Panc1 (cell line): Measurements from ENCODE around the gene MAP1B. TPM values are rescaled to one million over a fixed set of nuclear protein-coding genes. Genes with fewer than 3 reads are reported as not detected.

Experiments
- ATAC-seq: fragments of 200-7000 bp; cut with Tn5 transposase; 2 replicates; pipeline ENCODE4 v1.9.1; 2020; ENCODE audit warnings: mild to moderate bottlenecking, moderate library complexity
- BruUV-seq: library from RNA; stranded (reverse); fragments of 400-500 nt; replicated peaks from 2 replicates; lab custom pipeline; 2021; lab: Mats Ljungman, UMichigan
- CTCF ChIA-PET: fragments of 300-600 bp; sonication (Branson Sonifier 250); formaldehyde crosslinking; loops from one replicate; lab custom pipeline; 2022; ENCODE audit warnings: antibody characterized with exemption; lab: Charles Lee
- POLR2A ChIA-PET: fragments of 300-600 bp; sonication (Branson Sonifier 250); formaldehyde crosslinking; loops from one replicate; lab custom pipeline; 2022; ENCODE audit warnings: antibody characterized with exemption; lab: Charles Lee
- DNase-seq: peaks from one replicate; pipeline ENCODE4 v3.0.0-alpha.2; 2010; ENCODE audit warnings: low read depth, low spot score
- H3K27ac ChIP-seq: 2 replicates; pipeline ENCODE4 v1.5.1; 2011; ENCODE audit warnings: mild to moderate bottlenecking, low read length, inconsistent platforms
- H3K27me3 ChIP-seq: fragments of 200-500 bp; sonication (Bioruptor generic); 2 replicates; pipeline ENCODE4 v1.6.0; 2014; ENCODE audit warnings: low read length, inconsistent platforms; ENCODE audit not compliant: control insufficient read depth, insufficient read depth
- H3K36me3 ChIP-seq: fragments of 200-500 bp; sonication (Bioruptor generic); 2 replicates; pipeline ENCODE4 v1.5.1; 2014; ENCODE audit warnings: inconsistent platforms, mild to moderate bottlenecking, low read length, moderate library complexity; ENCODE audit not compliant: control insufficient read depth, insufficient read depth
- H3K4me1 ChIP-seq: 2 replicates; pipeline ENCODE4 v1.5.1; 2011; ENCODE audit warnings: inconsistent platforms, mild to moderate bottlenecking, low read length, moderate library complexity; ENCODE audit not compliant: control insufficient read depth, insufficient read depth
- H3K4me3 ChIP-seq, 2 experiments: 2 replicates each; pipeline ENCODE4 v1.5.1; 2011 to 2012; ENCODE audit warnings: low read depth in 2 of 2, low read length in 2 of 2, mild to moderate bottlenecking in 2 of 2, inconsistent platforms in 1 of 2, moderate library complexity in 1 of 2
- H3K9me3 ChIP-seq: fragments of 200-500 bp; sonication (Bioruptor generic); 2 replicates; pipeline ENCODE4 v1.5.1; 2014; ENCODE audit warnings: low read depth, mild to moderate bottlenecking, inconsistent platforms, low read length, moderate library complexity; ENCODE audit not compliant: control insufficient read depth, insufficient read depth
- POLR2AphosphoS5 ChIP-seq: IDR thresholded peaks from 2 replicates; pipeline ENCODE4 v1.6.1; 2012; ENCODE audit warnings: mild to moderate bottlenecking, low read depth, low read length, moderate library complexity
- REST ChIP-seq, 2 experiments: IDR thresholded peaks; 2 replicates each; pipeline ENCODE4 v1.6.1; 2011 to 2012; ENCODE audit warnings: low read depth in 2 of 2, control low read depth in 1 of 2, low read length in 1 of 2, mild to moderate bottlenecking in 1 of 2, moderate library complexity in 1 of 2; ENCODE audit not compliant: insufficient read depth in 1 of 2
- SIN3A ChIP-seq: IDR thresholded peaks from 2 replicates; pipeline ENCODE4 v1.6.1; 2012; ENCODE audit warnings: low read depth, mild to moderate bottlenecking, low read length, moderate library complexity, borderline replicate concordance; ENCODE audit not compliant: insufficient read depth
- TCF7L2 ChIP-seq: IDR thresholded peaks from 2 replicates; pipeline ENCODE4 v1.6.1; 2011; ENCODE audit warnings: mild to moderate bottlenecking, low read depth, low read length, inconsistent platforms
- in situ Hi-C: cut with HindIII; loops from 2 replicates; pipeline ENCODE4 v1.10.0; 2016; ENCODE audit warnings: low sequenced_read_pairs, low pct_unique_long_range_greater_than_20kb
- intact Hi-C: fragments of 100-400 bp; cut with micrococcal nuclease; formaldehyde crosslinking; loops from one replicate; pipeline ENCODE4 v1.10.0; 2022; ENCODE audit not compliant: unreplicated experiment
- total RNA-seq: library from RNA; stranded (reverse); gene quantifications from one replicate; pipeline ENCODE4 v1.2.1, GENCODE V29; 2021; ENCODE audit not compliant: unreplicated experiment
- TF ChIP-seq, protein P1 (sequence below): fragments of 450-650 bp; IDR thresholded peaks from 2 replicates; pipeline ENCODE4 v1.5.1; 2017; ENCODE audit warnings: mild to moderate bottlenecking

The MAP1B gene
- total RNA-seq, 1 experiment from 2014 or later, result 82.3 TPM

DNA sequence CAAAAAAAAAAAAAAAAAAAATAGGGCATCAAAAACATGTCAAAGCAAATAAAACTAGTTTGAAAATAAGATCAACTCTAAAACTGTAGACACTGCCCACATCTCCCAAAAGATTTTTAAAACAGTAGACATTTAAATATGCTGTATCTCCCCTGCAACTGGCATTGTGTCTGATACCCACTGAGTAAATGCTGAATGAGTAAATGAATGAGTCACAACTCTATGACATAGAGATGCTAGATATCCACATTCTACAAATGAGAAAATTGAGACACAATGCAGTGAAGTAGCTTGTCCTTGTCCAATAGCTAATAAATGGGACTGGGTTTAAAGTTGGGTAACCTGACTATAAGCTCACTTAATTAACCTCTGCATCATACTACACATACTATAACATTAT is 14.1 kb upstream of the MAP1B start:
- Histone ChIP-seq H3K27me3 (peaks cover 2% of the 10 kb centered on the region; the same call in 1 of the 2 replicates), H3K4me1 (no peaks in the 10 kb centered on the region), H3K27ac (no peak overlapping the region), H3K36me3 (no peaks in the 10 kb centered on the region), H3K4me3 (no peak overlapping the region), H3K9me3 (no peaks in the 10 kb centered on the region)
- no peak; the same call in 1 of the 2 replicates for ATAC-seq
- intact Hi-C loops (no loop called here), in situ Hi-C loops (no loop called here)
- no TSS peak for BruUV-seq
- POLR2A ChIA-PET, result interaction anchor here (0.5 kb wide), 1 partner anchor 415 kb away, joined by 4 read pairs; no protein-coding TSS in a partner anchor
- no peak for DNase-seq
- TF ChIP-seq TCF7L2, result no peak
- no peak for TF ChIP-seq REST (IDR thresholded peaks at IDR 0.05; ENCODE audit: insufficient read depth in 1 of 2, low read depth in 2 of 2, low read length in 1 of 2)
- TF ChIP-seq, protein P1, sequence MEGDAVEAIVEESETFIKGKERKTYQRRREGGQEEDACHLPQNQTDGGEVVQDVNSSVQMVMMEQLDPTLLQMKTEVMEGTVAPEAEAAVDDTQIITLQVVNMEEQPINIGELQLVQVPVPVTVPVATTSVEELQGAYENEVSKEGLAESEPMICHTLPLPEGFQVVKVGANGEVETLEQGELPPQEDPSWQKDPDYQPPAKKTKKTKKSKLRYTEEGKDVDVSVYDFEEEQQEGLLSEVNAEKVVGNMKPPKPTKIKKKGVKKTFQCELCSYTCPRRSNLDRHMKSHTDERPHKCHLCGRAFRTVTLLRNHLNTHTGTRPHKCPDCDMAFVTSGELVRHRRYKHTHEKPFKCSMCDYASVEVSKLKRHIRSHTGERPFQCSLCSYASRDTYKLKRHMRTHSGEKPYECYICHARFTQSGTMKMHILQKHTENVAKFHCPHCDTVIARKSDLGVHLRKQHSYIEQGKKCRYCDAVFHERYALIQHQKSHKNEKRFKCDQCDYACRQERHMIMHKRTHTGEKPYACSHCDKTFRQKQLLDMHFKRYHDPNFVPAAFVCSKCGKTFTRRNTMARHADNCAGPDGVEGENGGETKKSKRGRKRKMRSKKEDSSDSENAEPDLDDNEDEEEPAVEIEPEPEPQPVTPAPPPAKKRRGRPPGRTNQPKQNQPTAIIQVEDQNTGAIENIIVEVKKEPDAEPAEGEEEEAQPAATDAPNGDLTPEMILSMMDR, result no peak
- TF ChIP-seq POLR2AphosphoS5, result no peak
- no peak for TF ChIP-seq SIN3A
- CTCF ChIA-PET, result no interaction called here

DNA sequence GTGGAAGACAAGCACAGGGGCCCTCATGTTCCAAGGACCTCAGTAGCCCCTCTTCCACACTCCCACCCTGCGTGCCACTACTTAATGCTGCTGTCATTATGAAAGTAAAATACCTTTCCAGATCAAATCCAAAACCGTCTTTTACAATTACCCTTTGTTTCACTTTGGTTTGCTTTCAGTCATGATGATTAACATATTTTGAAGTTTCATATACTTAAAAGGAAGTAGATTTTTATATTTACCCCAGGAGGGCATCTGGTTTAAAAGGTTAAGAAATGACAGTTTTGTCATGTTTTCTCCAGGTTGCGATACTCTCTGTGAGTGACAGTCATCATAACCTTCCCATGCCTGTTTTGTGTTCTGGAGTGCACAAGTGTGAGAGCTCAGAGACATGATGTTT is 13.5 kb upstream of the MAP1B start:
- H3K4me1 ChIP-seq, result no peaks in the 10 kb centered on the region
- no peak for ATAC-seq
- no TSS peak for BruUV-seq
- POLR2A ChIA-PET, result no interaction called here
- no peaks in the 10 kb centered on the region for H3K36me3 ChIP-seq
- intact Hi-C loops, result no loop called here
- in situ Hi-C loops, result no loop called here
- DNase-seq, result no peak
- peaks cover 2% of the 10 kb centered on the region; the same call in 1 of the 2 replicates for H3K27me3 ChIP-seq
- CTCF ChIA-PET, result no interaction called here
- no peak overlapping the region for H3K4me3 ChIP-seq
- TF ChIP-seq REST (IDR thresholded peaks at IDR 0.05; ENCODE audit: insufficient read depth in 1 of 2, low read depth in 2 of 2, low read length in 1 of 2) (no peak), SIN3A (no peak), POLR2AphosphoS5 (no peak), TCF7L2 (no peak)
- TF ChIP-seq, protein P1, result no peak
- no peaks in the 10 kb centered on the region for H3K9me3 ChIP-seq
- no peak overlapping the region for H3K27ac ChIP-seq
